ENCODE measurements around the gene SEPTIN14. TPM values are rescaled to one million over a fixed set of nuclear protein-coding genes. Genes with fewer than 3 reads are reported as not detected.
"Not testable (repeated sequence)": the region's sequence is repeated elsewhere in the genome, so short reads cannot be mapped to it uniquely, and the experiment has no call there.

SEPTIN14 gene
- total and polyA plus RNA-seq, 2 experiments from 2014 or later: not detected

DNA sequence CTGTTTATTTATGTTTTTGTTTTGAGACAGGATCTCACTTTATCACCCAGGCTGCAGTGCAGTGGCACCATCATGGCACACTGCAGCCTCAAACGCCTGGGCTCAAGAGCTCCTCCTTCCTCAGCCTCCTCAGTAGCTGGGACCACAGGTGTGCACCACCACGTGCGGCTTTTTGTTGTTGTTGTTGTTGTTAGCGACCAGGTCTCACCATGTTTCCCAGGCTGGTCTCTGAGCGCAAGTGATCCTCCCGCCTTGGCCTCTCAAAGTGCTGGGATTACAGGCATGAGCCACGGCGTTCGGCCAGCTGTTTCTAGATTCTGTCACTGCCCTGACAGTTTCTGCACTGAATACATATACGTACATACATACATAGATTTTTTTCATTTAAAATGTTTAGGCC lies 25.8 kb upstream of the SEPTIN14 start:
- not testable (repeated sequence) for H3K79me2 ChIP-seq (replicated peaks; ENCODE audit: insufficient read depth); H3K4me1 ChIP-seq (ENCODE audit: insufficient read depth); ATAC-seq; H4K20me1 ChIP-seq (replicated peaks; ENCODE audit: insufficient read depth); H3K27me3 Mint-ChIP-seq (ENCODE audit: insufficient read depth, low read depth, poor library complexity); H3K27me3 ChIP-seq (ENCODE audit: insufficient read depth); H3K9me3 Mint-ChIP-seq; H3K9me2 ChIP-seq (ENCODE audit: insufficient read depth); H3F3A ChIP-seq (replicated peaks; ENCODE audit: low read depth); H3K36me3 ChIP-seq (ENCODE audit: insufficient read depth); H3K36me3 Mint-ChIP-seq (ENCODE audit: low read depth); H3K4me1 Mint-ChIP-seq
- Mint-ChIP-seq H3K27ac (peak overlapping the region; percentile 88), H3K4me3 (peak overlapping the region; percentile 90)
- H3K27ac ChIP-seq (ENCODE audit: low read depth): peak overlapping the region; percentile 98
- peak; percentile 37 for DNase-seq (ENCODE audit: low spot score)
- peak overlapping the region; percentile 88 for H2AFZ ChIP-seq
- peak overlapping the region; percentile 85 for H3K4me2 ChIP-seq
- peak overlapping the region; percentile 84 for H3K4me3 ChIP-seq

DNA sequence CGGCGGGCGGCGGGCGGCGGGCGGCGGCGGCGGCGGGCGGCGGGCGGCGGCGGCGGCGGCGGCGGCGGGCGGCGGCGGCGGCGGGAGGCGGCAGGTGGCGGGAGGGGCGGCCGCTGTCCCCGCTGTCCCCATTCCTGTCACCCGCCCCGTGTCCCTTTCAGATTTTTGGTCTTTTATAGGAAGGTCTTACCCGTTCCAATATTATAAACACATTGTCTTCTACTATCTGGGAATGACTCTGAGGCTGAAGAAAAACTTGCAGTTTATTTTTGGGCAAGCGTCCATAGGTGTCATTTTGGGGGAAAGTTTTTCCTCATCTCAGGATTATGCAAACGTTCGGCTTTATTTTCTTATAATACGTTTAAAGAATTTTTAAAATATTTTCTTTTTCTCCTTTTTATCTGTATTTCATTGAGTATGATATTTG lies 25.3 kb upstream of the SEPTIN14 start:
- peak overlapping the region; percentile 98 for H3K27ac ChIP-seq (ENCODE audit: low read depth)
- no peaks in the 10 kb centered on the region for H3K4me1 Mint-ChIP-seq
- ATAC-seq: no peak
- H3K4me3 ChIP-seq: peak overlapping the region; percentile 84
- H2AFZ ChIP-seq: peak overlapping the region; percentile 88; the same call in 1 of the 2 replicates
- H4K20me1 ChIP-seq (replicated peaks; ENCODE audit: insufficient read depth): no peaks in the 10 kb centered on the region
- 0 out of 2 replicates have a peak, but pooled peaks cover 3% of the 10 kb centered on the region for H3K79me2 ChIP-seq (replicated peaks; ENCODE audit: insufficient read depth)
- H3K4me3 Mint-ChIP-seq: peak overlapping the region; percentile 90
- no peaks in the 10 kb centered on the region for H3K9me2 ChIP-seq (ENCODE audit: insufficient read depth)
- H3F3A ChIP-seq (replicated peaks; ENCODE audit: low read depth): no peaks in the 10 kb centered on the region; the same call in 1 of the 2 replicates
- no peaks in the 10 kb centered on the region for H3K36me3 ChIP-seq (ENCODE audit: insufficient read depth)
- no peaks in the 10 kb centered on the region for H3K27me3 ChIP-seq (ENCODE audit: insufficient read depth)
- peaks cover 4% of the 10 kb centered on the region; the same call in 1 of the 3 replicates for H3K9me3 Mint-ChIP-seq
- H3K27me3 Mint-ChIP-seq (ENCODE audit: insufficient read depth, low read depth, poor library complexity): peaks cover 10% of the 10 kb centered on the region
- H3K36me3 Mint-ChIP-seq (ENCODE audit: low read depth): no peaks in the 10 kb centered on the region; the same call in 2 of the 3 replicates
- peak overlapping the region; percentile 85 for H3K4me2 ChIP-seq
- peak overlapping the region; percentile 88 for H3K27ac Mint-ChIP-seq
- no peak for DNase-seq (ENCODE audit: low spot score)
- H3K4me1 ChIP-seq (ENCODE audit: insufficient read depth): no peaks in the 10 kb centered on the region
- TF ChIP-seq, protein P1, sequence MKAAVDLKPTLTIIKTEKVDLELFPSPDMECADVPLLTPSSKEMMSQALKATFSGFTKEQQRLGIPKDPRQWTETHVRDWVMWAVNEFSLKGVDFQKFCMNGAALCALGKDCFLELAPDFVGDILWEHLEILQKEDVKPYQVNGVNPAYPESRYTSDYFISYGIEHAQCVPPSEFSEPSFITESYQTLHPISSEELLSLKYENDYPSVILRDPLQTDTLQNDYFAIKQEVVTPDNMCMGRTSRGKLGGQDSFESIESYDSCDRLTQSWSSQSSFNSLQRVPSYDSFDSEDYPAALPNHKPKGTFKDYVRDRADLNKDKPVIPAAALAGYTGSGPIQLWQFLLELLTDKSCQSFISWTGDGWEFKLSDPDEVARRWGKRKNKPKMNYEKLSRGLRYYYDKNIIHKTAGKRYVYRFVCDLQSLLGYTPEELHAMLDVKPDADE (IDR thresholded peaks at IDR 0.05): no peak
- no peak for TF ChIP-seq POLR2AphosphoS5 (IDR thresholded peaks at IDR 0.05; ENCODE audit: low read depth)

DNA sequence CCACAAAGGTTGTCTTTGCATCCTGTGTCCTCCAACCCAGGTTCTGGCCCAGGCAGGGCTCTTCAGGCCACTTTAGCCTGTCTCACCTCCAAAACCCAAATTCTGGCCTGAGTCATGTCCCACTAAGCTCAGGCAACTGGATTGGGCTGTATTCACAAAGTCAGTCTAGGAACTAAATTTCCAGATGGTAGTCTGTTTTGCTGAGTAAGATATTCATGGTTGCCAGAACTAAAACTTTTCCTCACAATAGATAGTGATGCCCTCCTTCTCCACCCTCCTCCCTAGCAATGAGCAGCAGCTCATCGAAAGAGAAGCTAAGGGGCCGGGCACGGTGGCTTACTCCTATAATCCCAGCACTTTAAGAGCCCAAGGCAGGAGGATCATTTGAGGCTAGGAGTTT lies 21.8 kb upstream of the SEPTIN14 start:
- Mint-ChIP-seq H3K36me3 (ENCODE audit: low read depth) (no peaks in the 10 kb centered on the region; the same call in 2 of the 3 replicates), H3K27ac (no peak overlapping the region), H3K27me3 (ENCODE audit: insufficient read depth, low read depth, poor library complexity) (peaks cover 10% of the 10 kb centered on the region), H3K4me3 (no peak overlapping the region), H3K4me1 (no peaks in the 10 kb centered on the region), H3K9me3 (peaks cover 20% of the 10 kb centered on the region)
- no peak overlapping the region for H3K4me3 ChIP-seq
- no peaks in the 10 kb centered on the region for H3K36me3 ChIP-seq (ENCODE audit: insufficient read depth)
- no peak overlapping the region for H3K27ac ChIP-seq (ENCODE audit: low read depth)
- no peak overlapping the region for H2AFZ ChIP-seq
- H3K27me3 ChIP-seq (ENCODE audit: insufficient read depth): no peaks in the 10 kb centered on the region
- H3K79me2 ChIP-seq (replicated peaks; ENCODE audit: insufficient read depth): 0 out of 2 replicates have a peak, but pooled peaks cover 3% of the 10 kb centered on the region
- no peaks in the 10 kb centered on the region; the same call in 1 of the 2 replicates for H3F3A ChIP-seq (replicated peaks; ENCODE audit: low read depth)
- TF ChIP-seq STAT1 (IDR thresholded peaks at IDR 0.05; ENCODE audit: unreplicated experiment) (no peak), JUNB (IDR thresholded peaks at IDR 0.05; ENCODE audit: unreplicated experiment) (no peak), EZH2phosphoT487 (IDR thresholded peaks at IDR 0.05; ENCODE audit: unreplicated experiment) (no peak)
- H3K4me2 ChIP-seq: no peak overlapping the region
- no peak for ATAC-seq
- H3K9me2 ChIP-seq (ENCODE audit: insufficient read depth): no peaks in the 10 kb centered on the region
- no peaks in the 10 kb centered on the region for H4K20me1 ChIP-seq (replicated peaks; ENCODE audit: insufficient read depth)
- H3K4me1 ChIP-seq (ENCODE audit: insufficient read depth): no peaks in the 10 kb centered on the region
- DNase-seq (ENCODE audit: low spot score): no peak
